AG04450 (cell line): ENCODE measurements around the gene P2RX2. TPM values are rescaled to one million over a fixed set of nuclear protein-coding genes. Genes with fewer than 3 reads are reported as not detected.

Source experiments
- CTCF ChIA-PET: fragments of 300-600, 350-600 bp; formaldehyde crosslinking; extraction: SDS; loops from one replicate; lab custom pipeline; 2022; ENCODE audit warnings: antibody characterized with exemption, inconsistent platforms; lab: Charles Lee
- POLR2A ChIA-PET: fragments of 350-600 bp; formaldehyde crosslinking; extraction: SDS; loops from one replicate; lab custom pipeline; 2021; ENCODE audit warnings: antibody characterized with exemption, inconsistent platforms; lab: Yijun Ruan, JAX
- DNase-seq: peaks from one replicate; pipeline ENCODE4 v3.0.0-alpha.2; 2011; ENCODE audit warnings: low read depth, low spot score
- H3K27ac ChIP-seq: one replicate; pipeline ENCODE4 v1.5.1; 2012; ENCODE audit warnings: low read depth, low read length, control low read depth
- H3K27me3 ChIP-seq: one replicate; pipeline ENCODE4 v1.6.0; 2012; ENCODE audit warnings: low read length; ENCODE audit not compliant: control insufficient read depth, insufficient read depth
- H3K4me3 ChIP-seq: 2 replicates; pipeline ENCODE4 v1.5.1; 2011; ENCODE audit warnings: mild to moderate bottlenecking, low read depth, low read length, control low read depth
- H3K9me3 ChIP-seq: 2 replicates; pipeline ENCODE4 v1.5.1; 2012; ENCODE audit warnings: low read length; ENCODE audit not compliant: control insufficient read depth, insufficient read depth
- CTCF ChIP-seq: IDR thresholded peaks from 2 replicates; pipeline ENCODE4 v1.5.1; 2011; ENCODE audit warnings: low read depth, low read length, control low read depth, inconsistent platforms
- polyA plus RNA-seq: library from polyadenylated mRNA; depleted of rRNA; stranded (reverse); fragments of >200 nt; gene quantifications from 2 replicates; pipeline ENCODE4 v1.2.3, GENCODE V29; 2011

Gene P2RX2
- polyA plus RNA-seq, 1 experiment, result not detected

GRCh38 chr12:132658149-132658894, 39.7 kb downstream of the P2RX2 start:
- TF ChIP-seq CTCF, result no peak
- no peak overlapping the region for H3K27ac ChIP-seq
- no peak overlapping the region for H3K4me3 ChIP-seq
- CTCF ChIA-PET, result interaction anchor here (1.4 kb wide), 1 partner anchor 20 kb away, joined by 5 read pairs; no protein-coding TSS in a partner anchor
- POLR2A ChIA-PET, result no interaction called here
- H3K9me3 ChIP-seq, result no peaks in the 10 kb centered on the region
- no peak for DNase-seq
- H3K27me3 ChIP-seq, result no peaks in the 10 kb centered on the region

- no peaks in the 10 kb centered on the region for H3K9me3 ChIP-seq
- no peak overlapping the region for H3K4me3 ChIP-seq
- no peak for DNase-seq
- no peak for TF ChIP-seq CTCF
- H3K27ac ChIP-seq, result no peak overlapping the region
- H3K27me3 ChIP-seq, result no peaks in the 10 kb centered on the region
- POLR2A ChIA-PET, result no interaction called here
- CTCF ChIA-PET, result no interaction called here
These were observed 40.6 kb downstream of the P2RX2 start for GRCh38 chr12:132659146-132659545.

GRCh38 chr12:132660052-132660451, 41.5 kb downstream of the P2RX2 start:
- Histone ChIP-seq H3K4me3 (no peak overlapping the region), H3K9me3 (no peaks in the 10 kb centered on the region), H3K27me3 (no peaks in the 10 kb centered on the region), H3K27ac (no peak overlapping the region)
- ChIA-PET CTCF (no interaction called here), POLR2A (no interaction called here)
- TF ChIP-seq CTCF, result no peak
- DNase-seq, result no peak

GRCh38 chr12:132660996-132661395, 42.4 kb downstream of the P2RX2 start:
- Histone ChIP-seq H3K27ac (no peak overlapping the region), H3K4me3 (no peak overlapping the region), H3K9me3 (no peaks in the 10 kb centered on the region), H3K27me3 (no peaks in the 10 kb centered on the region)
- no peak for DNase-seq
- ChIA-PET CTCF (no interaction called here), POLR2A (interaction anchor here (0.7 kb wide), 1 partner anchor 17 kb away, joined by 3 read pairs; no protein-coding TSS in a partner anchor)
- no peak for TF ChIP-seq CTCF

GRCh38 chr12:132661972-132662371, 43.4 kb downstream of the P2RX2 start:
- POLR2A ChIA-PET, result no interaction called here
- CTCF ChIA-PET, result no interaction called here

More at GRCh38 chr12:132661972-132662371, 43.4 kb downstream of the P2RX2 start:
- TF ChIP-seq CTCF, result no peak
- Histone ChIP-seq H3K27me3 (no peaks in the 10 kb centered on the region), H3K9me3 (no peaks in the 10 kb centered on the region), H3K27ac (no peak overlapping the region), H3K4me3 (no peak overlapping the region)
- no peak for DNase-seq
